OCI-LY3 (cell line): ENCODE data around the gene PZP.
"Not testable (repeated sequence)": the region's sequence is repeated elsewhere in the genome, so short reads cannot be mapped to it uniquely, and the experiment has no call there.

Source experiments
- H2AFZ ChIP-seq: fragments of 200-600, 300-600 bp; shearing (Covaris generic); 2 replicates; pipeline ENCODE4 v1.6.0; 2014; ENCODE audit warnings: antibody characterized with exemption, low read depth, low read length
- H3K27ac ChIP-seq: fragments of 200-600, 300-600 bp; sonication (generic); 2 replicates; pipeline ENCODE4 v1.5.1; 2014; ENCODE audit warnings: mild to moderate bottlenecking, low read length, moderate library complexity, mixed read lengths
- H3K27me3 ChIP-seq: fragments of 200-600, 300-600 bp; sonication (generic); 2 replicates; pipeline ENCODE4 v1.6.1; 2014; ENCODE audit warnings: low read depth, low read length, mixed read lengths
- H3K36me3 ChIP-seq: fragments of 200-600, 300-600 bp; sonication (generic); replicated peaks from 2 replicates; pipeline ENCODE3; 2014; ENCODE audit warnings: low read depth, low read length, mixed read lengths
- H3K4me1 ChIP-seq: fragments of 300-600, 200-600 bp; sonication (generic); 2 replicates; pipeline ENCODE4 v1.6.1; 2014; ENCODE audit warnings: low read length, mixed read lengths
- H3K4me2 ChIP-seq: fragments of 200-600, 300-600 bp; sonication (generic); 2 replicates; pipeline ENCODE4 v1.6.1; 2014; ENCODE audit warnings: low read length, mixed read lengths
- H3K4me3 ChIP-seq: fragments of 300-600, 200-600 bp; sonication (generic); 2 replicates; pipeline ENCODE4 v1.5.1; 2014; ENCODE audit warnings: antibody characterized with exemption, mild to moderate bottlenecking, low read length, moderate library complexity
- H3K79me2 ChIP-seq: fragments of 300-600, 200-600 bp; shearing (Covaris generic); 2 replicates; pipeline ENCODE4 v1.6.1; 2014; ENCODE audit warnings: mild to moderate bottlenecking, low read length, mixed read lengths
- H3K9ac ChIP-seq: fragments of 300-600, 200-600 bp; shearing (Covaris generic); 2 replicates; pipeline ENCODE4 v1.6.0; 2014; ENCODE audit warnings: mild to moderate bottlenecking, low read length, moderate library complexity
- H3K9me3 ChIP-seq: fragments of 200-600, 300-600 bp; shearing (Covaris generic); 2 replicates; pipeline ENCODE4 v1.6.1; 2014; ENCODE audit warnings: low read length, mixed read lengths; ENCODE audit not compliant: insufficient read depth
- H4K20me1 ChIP-seq: fragments of 200-600, 300-600 bp; sonication (generic); 2 replicates; pipeline ENCODE4 v1.6.1; 2016; ENCODE audit warnings: low read length, mixed read lengths; ENCODE audit not compliant: insufficient read depth
- EZH2phosphoT487 ChIP-seq: fragments of 200-600 bp; shearing (Covaris generic); IDR thresholded peaks from 2 replicates; pipeline ENCODE4 v1.6.1; 2018; ENCODE audit warnings: antibody characterized with exemption, mixed run types, low read depth
- TF ChIP-seq, protein P1 (sequence below): fragments of 200-600, 300-600 bp; sonication (generic); IDR thresholded peaks from 2 replicates; pipeline ENCODE4 v1.5.1; 2014; ENCODE audit warnings: antibody characterized with exemption, low read length, low read depth

PZP gene

DNA sequence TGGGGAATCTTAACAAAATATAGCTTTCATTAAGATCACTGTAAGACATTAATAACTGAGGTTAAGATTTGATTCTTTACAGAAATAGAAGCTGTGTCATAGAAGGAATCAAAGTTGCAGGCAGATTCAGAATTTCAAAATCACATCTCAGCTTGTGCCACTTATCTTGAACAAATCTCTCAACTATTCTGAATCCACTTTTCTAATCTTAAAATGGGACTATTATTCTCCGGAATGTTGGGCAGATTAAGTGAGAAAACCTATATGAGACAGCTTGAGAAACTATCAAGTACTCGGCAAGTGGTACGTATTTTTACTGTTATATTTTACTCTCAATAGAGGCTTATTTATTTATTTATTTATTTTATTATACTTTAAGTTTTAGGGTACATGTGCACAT is 28.4 kb downstream of the PZP start:
- Histone ChIP-seq H4K20me1 (no peaks in the 10 kb centered on the region), H3K27ac (no peak overlapping the region), H2AFZ (no peak overlapping the region), H3K79me2 (no peaks in the 10 kb centered on the region), H3K27me3 (0 out of 2 replicates have a peak, but pooled peaks cover 3% of the 10 kb centered on the region), H3K36me3 (no peaks in the 10 kb centered on the region), H3K4me2 (no peak overlapping the region), H3K9me3 (no peaks in the 10 kb centered on the region), H3K9ac (no peak overlapping the region), H3K4me3 (no peak overlapping the region), H3K4me1 (peaks cover 10% of the 10 kb centered on the region)
- TF ChIP-seq EZH2phosphoT487, result no peak
- TF ChIP-seq, protein P1, sequence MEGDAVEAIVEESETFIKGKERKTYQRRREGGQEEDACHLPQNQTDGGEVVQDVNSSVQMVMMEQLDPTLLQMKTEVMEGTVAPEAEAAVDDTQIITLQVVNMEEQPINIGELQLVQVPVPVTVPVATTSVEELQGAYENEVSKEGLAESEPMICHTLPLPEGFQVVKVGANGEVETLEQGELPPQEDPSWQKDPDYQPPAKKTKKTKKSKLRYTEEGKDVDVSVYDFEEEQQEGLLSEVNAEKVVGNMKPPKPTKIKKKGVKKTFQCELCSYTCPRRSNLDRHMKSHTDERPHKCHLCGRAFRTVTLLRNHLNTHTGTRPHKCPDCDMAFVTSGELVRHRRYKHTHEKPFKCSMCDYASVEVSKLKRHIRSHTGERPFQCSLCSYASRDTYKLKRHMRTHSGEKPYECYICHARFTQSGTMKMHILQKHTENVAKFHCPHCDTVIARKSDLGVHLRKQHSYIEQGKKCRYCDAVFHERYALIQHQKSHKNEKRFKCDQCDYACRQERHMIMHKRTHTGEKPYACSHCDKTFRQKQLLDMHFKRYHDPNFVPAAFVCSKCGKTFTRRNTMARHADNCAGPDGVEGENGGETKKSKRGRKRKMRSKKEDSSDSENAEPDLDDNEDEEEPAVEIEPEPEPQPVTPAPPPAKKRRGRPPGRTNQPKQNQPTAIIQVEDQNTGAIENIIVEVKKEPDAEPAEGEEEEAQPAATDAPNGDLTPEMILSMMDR, result no peak

DNA sequence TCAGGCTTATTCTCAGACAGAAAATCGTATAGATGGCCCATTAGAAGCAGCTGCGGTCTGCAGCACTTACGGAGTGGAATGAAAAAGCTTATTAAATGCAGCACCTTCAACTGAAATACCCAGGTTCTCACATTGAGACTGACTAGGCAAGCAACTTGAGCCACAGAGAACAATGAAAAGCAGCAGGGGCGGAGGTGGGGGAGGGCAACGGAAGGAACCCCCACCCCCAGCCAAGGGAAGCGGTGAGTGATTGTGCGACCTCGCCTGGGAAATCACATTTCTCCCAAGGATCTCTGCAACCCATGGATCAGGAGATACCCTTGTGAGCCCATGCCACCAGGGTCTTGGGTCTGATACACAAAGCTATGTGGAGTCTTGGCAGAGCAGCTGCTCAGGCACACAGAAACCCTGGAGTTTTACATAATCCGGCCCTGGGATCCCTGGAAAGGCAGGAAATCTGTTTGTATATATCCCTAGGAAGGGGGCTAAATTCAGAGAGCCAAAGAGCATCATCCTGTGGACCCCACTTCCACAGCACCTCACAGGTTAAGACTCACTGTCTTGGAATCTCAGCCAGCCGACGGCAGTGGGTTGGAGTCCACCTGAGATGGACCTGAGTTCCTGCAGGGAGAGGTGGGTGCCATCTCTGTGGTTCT is 38.1 kb downstream of the PZP start:
- Histone ChIP-seq H3K27ac (no peak overlapping the region), H3K9me3 (no peaks in the 10 kb centered on the region), H3K9ac (no peak overlapping the region), H3K36me3 (no peaks in the 10 kb centered on the region), H2AFZ (no peak overlapping the region), H3K79me2 (no peaks in the 10 kb centered on the region), H3K4me3 (no peak overlapping the region), H4K20me1 (no peaks in the 10 kb centered on the region), H3K4me1 (no peaks in the 10 kb centered on the region), H3K4me2 (no peak overlapping the region), H3K27me3 (peaks cover 3% of the 10 kb centered on the region; the same call in 1 of the 2 replicates)
- TF ChIP-seq, protein P1, result no peak
- no peak for TF ChIP-seq EZH2phosphoT487

DNA sequence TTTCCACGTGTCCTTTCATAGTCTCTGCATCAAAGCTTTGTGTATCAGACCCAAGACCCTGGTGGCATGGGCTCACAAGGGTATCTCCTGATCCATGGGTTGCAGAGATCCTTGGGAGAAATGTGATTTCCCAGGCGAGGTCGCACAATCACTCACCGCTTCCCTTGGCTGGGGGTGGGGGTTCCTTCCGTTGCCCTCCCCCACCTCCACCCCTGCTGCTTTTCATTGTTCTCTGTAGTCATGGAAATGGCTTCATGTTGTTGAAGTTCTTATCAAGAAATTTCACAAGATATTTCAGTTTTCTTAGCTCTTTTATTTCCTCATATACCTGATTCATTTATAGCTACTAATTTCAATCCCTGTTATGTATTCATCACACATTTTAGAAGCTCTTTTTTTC is 40.9 kb downstream of the PZP start:
- not testable (repeated sequence) for H3K4me3 ChIP-seq, H3K4me1 ChIP-seq, H3K36me3 ChIP-seq, H3K9ac ChIP-seq, H3K9me3 ChIP-seq, H3K4me2 ChIP-seq, H3K27me3 ChIP-seq, H2AFZ ChIP-seq, H4K20me1 ChIP-seq, H3K79me2 ChIP-seq, H3K27ac ChIP-seq

DNA sequence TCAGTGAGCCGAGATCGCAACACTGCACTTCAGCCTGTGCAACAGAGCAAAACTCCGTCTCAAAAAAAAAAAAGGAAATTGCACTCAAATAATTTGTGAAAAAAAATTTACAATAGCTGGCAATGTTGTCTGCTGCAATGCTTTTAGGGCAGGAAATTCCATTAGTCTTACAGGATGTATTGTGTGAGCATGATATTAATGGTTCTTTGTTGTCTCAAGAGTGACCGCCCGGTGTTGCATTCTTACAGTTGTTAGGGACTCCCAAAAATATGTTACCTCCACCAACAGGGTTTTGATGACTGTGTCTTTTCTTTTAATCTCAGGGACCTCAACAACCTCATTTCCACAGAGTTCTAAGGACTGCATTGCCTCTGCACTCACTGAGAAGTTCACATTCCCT is 44.8 kb downstream of the PZP start:
- Histone ChIP-seq H3K27ac (no peak overlapping the region), H3K9ac (no peak overlapping the region), H3K79me2 (no peaks in the 10 kb centered on the region), H3K27me3 (0 out of 2 replicates have a peak, but pooled peaks cover 3% of the 10 kb centered on the region), H3K4me1 (no peaks in the 10 kb centered on the region), H3K4me3 (no peak overlapping the region), H3K4me2 (no peak overlapping the region), H2AFZ (no peak overlapping the region), H3K9me3 (no peaks in the 10 kb centered on the region), H3K36me3 (no peaks in the 10 kb centered on the region), H4K20me1 (no peaks in the 10 kb centered on the region)
- TF ChIP-seq EZH2phosphoT487, result no peak
- TF ChIP-seq, protein P1, result no peak
